Suprapubic skin (tissue), 3 donors: Measurements from ENCODE around the gene SLC2A1.

ENCODE experiments used
- POLR2A ChIP-seq, 2 donors: fragments of 450-650 bp; IDR thresholded peaks; one replicate each; pipeline ENCODE4 v1.6.1; 2017; ENCODE audit warnings: antibody characterized with exemption in 2 of 2, mild to moderate bottlenecking in 2 of 2, moderate library complexity in 2 of 2
- TF ChIP-seq, protein P1 (sequence below), 2 donors: fragments of 200-600 bp in 1 of 2; fragments of 450-650 bp in 1 of 2; sonication (generic) in 1 of 2; IDR thresholded peaks; one replicate each; pipeline ENCODE4 v1.5.1; 2016 to 2019; ENCODE audit warnings: antibody characterized with exemption in 2 of 2, mild to moderate bottlenecking in 1 of 2, moderate library complexity in 1 of 2

DNA sequence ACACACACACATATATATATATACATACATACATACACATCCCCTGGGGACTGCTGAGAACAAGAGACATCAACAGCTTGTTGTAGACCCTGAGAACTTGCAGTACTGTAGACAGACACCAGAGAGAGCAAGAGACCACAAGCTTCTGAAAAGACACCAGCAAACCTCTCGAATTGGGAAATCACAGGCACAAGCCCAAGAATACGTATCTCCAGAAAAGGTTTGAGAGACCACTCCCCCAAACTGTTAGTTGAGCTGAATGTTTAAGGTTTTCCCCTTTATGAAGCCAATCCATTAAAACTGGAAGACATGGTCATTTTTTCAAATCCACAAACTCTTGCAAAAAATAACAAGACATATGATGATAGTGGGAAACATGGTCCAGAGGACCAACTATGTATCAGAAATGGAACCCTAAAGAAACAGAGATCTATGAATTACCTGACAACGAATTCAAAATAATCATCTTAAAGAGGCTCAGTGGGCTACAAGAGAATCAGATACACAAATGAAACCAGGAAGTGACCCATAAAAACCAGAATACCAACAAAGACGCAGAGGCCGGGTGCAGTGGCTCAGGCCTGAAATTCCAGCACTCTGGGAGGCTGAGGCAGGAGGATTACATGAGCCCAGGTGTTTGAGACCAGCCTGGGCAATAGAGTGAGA, 45.1 kb downstream of the SLC2A1 start:
- TF ChIP-seq, protein P1, sequence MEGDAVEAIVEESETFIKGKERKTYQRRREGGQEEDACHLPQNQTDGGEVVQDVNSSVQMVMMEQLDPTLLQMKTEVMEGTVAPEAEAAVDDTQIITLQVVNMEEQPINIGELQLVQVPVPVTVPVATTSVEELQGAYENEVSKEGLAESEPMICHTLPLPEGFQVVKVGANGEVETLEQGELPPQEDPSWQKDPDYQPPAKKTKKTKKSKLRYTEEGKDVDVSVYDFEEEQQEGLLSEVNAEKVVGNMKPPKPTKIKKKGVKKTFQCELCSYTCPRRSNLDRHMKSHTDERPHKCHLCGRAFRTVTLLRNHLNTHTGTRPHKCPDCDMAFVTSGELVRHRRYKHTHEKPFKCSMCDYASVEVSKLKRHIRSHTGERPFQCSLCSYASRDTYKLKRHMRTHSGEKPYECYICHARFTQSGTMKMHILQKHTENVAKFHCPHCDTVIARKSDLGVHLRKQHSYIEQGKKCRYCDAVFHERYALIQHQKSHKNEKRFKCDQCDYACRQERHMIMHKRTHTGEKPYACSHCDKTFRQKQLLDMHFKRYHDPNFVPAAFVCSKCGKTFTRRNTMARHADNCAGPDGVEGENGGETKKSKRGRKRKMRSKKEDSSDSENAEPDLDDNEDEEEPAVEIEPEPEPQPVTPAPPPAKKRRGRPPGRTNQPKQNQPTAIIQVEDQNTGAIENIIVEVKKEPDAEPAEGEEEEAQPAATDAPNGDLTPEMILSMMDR (IDR thresholded peaks at IDR 0.05) = peak; percentile 81 to 83
- TF ChIP-seq POLR2A (IDR thresholded peaks at IDR 0.05) = no peak
